Skeletal muscle satellite cell (primary cell): ENCODE measurements around the gene ARL6IP4. TPM values are rescaled to one million over a fixed set of nuclear protein-coding genes. Genes with fewer than 3 reads are reported as not detected.

Experiments used
- H3K27me3 ChIP-seq: 2 replicates; pipeline ENCODE4 v1.7.0; 2013; ENCODE audit warnings: low read length; ENCODE audit not compliant: control insufficient read depth, insufficient read depth
- H3K36me3 ChIP-seq: 2 replicates; pipeline ENCODE4 v1.7.0; 2013; ENCODE audit warnings: mild to moderate bottlenecking, control low read depth, low read length; ENCODE audit not compliant: insufficient read depth
- H3K4me1 ChIP-seq: 2 replicates; pipeline ENCODE4 v1.7.0; 2013; ENCODE audit warnings: low read length; ENCODE audit not compliant: control insufficient read depth, insufficient read depth
- H3K4me2 ChIP-seq: 2 replicates; pipeline ENCODE4 v1.7.0; 2013; ENCODE audit warnings: mild to moderate bottlenecking, low read length
- H3K4me3 ChIP-seq: 2 replicates; pipeline ENCODE4 v1.7.0; 2013; ENCODE audit warnings: low read length
- H3K9ac ChIP-seq: 2 replicates; pipeline ENCODE4 v1.7.0; 2013; ENCODE audit warnings: mild to moderate bottlenecking, low read depth, low read length, moderate library complexity
- H3K9me3 ChIP-seq: replicated peaks from 2 replicates; pipeline ENCODE4 v1.7.0; 2013; ENCODE audit warnings: mild to moderate bottlenecking, control low read depth, low read length
- small RNA-seq: library from RNA; depleted of rRNA; stranded (forward); fragments of <200 nt; gene quantifications from one replicate; pipeline ENCODE3, GENCODE V24; 2012

ARL6IP4 gene

DNA sequence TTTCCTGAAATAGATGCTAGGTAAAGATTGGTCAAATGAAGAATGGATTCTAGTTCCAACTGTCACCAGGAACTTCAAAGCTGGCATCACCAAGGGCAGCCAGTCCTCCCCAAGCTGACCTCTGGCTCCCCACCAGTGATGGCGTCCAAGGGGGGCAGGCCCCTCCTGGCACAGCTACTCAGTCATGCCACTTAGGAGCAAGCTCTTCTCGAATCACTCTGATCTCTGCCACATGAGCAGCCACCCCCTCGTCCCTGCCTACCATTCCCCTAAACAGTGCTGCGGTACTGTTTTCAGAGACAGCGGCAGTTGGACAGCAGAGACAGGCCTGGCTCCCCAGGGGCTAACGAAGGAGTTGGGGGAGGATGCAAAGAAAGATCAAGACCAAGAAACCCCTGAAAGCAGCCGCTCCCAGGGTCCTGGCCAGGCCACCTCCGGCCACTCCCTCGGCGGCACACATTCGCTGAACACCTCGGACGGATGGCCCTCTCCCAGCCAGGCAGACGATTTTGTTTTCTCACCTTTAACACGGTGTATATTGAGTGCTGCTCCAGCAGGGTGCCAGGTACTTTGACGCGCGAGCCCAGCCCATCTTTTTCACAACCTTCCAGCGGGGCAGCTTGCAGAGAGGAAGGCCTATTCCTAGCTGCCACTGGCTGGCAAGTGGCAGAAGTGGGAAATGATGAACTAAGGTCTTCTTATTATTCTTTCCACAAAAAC is 47.4 kb downstream of the ARL6IP4 start:
- peaks cover 11% of the 10 kb centered on the region for H3K4me1 ChIP-seq

DNA sequence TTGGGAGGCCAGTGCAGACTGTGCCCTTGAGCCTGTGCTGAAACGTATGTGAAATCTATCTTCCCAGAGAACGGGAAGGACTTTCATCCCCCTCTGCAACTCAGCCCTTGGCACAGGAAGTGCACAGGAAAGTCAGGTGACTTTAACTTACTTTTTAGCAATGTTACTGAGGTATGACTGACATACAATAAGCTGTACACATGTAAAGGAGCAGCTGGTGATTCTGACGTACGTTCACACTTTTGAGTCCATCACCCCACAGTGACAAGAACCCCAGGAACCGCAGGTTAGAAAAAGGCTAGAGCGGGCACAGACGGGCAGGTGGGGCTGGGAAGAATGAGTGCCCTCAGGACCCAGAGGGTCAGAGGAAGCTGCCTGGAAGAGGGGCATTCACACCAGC is 48.0 kb downstream of the ARL6IP4 start:
- no peak overlapping the region for H3K9ac ChIP-seq

More for the DNA sequence above, 47.4 kb downstream of the ARL6IP4 start:
- no peaks in the 10 kb centered on the region for H3K9me3 ChIP-seq
- H3K4me3 ChIP-seq, result no peak overlapping the region
- H3K27me3 ChIP-seq, result no peaks in the 10 kb centered on the region
- H3K9ac ChIP-seq, result no peak overlapping the region
- peaks cover 2% of the 10 kb centered on the region for H3K36me3 ChIP-seq
- no peak overlapping the region for H3K4me2 ChIP-seq

DNA sequence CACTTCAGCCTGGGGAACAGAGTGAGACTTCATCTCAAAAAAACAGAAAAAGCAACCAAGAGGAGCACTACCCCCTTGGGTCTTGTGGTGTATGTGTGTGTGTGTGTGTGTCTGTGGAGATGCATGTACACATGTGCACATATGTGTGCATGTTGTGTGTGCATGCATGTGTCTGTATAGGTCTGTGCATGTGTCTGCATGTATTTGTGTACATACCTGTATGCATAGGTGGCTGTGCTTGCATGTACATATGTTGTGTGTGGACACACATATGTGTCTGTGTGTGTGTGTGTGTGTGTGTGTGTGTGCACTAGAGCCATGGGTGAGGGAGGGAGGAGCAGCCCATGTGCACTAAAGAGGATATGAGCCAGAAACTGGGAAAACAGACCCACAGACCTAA is 49.1 kb downstream of the ARL6IP4 start:
- H3K27me3 ChIP-seq, result no peaks in the 10 kb centered on the region
- H3K36me3 ChIP-seq, result peaks cover 9% of the 10 kb centered on the region
- H3K4me3 ChIP-seq, result no peak overlapping the region
- H3K4me2 ChIP-seq, result no peak overlapping the region
- H3K9me3 ChIP-seq, result no peaks in the 10 kb centered on the region
- H3K9ac ChIP-seq, result no peak overlapping the region
- peaks cover 15% of the 10 kb centered on the region for H3K4me1 ChIP-seq

More for the DNA sequence above, 48.0 kb downstream of the ARL6IP4 start:
- peaks cover 11% of the 10 kb centered on the region for H3K4me1 ChIP-seq
- no peaks in the 10 kb centered on the region for H3K9me3 ChIP-seq
- peaks cover 5% of the 10 kb centered on the region for H3K36me3 ChIP-seq
- no peak overlapping the region for H3K4me3 ChIP-seq
- H3K4me2 ChIP-seq, result no peak overlapping the region
- H3K27me3 ChIP-seq, result no peaks in the 10 kb centered on the region

DNA sequence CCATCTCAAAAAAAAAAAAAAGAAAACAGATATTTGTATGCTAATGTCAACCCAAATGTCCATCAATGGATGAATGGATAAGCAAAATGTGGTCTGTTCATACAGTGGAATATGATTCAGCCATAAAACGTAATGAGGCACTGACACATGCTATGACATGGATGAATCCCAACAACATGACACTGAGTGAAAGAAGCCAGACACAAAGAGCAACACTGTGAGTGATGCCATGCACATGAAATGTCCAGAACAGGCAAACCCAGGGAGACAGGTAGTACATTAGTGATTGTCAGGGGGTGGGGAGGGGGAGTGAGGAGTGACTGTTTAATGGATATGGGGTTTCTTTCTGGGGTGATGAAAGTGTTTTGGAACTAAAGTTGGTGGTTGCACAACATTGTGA is 50.2 kb downstream of the ARL6IP4 start:
- Histone ChIP-seq H3K4me1 (peaks cover 14% of the 10 kb centered on the region), H3K9ac (no peak overlapping the region), H3K4me3 (no peak overlapping the region), H3K9me3 (no peaks in the 10 kb centered on the region), H3K4me2 (no peak overlapping the region), H3K36me3 (peaks cover 9% of the 10 kb centered on the region), H3K27me3 (no peaks in the 10 kb centered on the region)

DNA sequence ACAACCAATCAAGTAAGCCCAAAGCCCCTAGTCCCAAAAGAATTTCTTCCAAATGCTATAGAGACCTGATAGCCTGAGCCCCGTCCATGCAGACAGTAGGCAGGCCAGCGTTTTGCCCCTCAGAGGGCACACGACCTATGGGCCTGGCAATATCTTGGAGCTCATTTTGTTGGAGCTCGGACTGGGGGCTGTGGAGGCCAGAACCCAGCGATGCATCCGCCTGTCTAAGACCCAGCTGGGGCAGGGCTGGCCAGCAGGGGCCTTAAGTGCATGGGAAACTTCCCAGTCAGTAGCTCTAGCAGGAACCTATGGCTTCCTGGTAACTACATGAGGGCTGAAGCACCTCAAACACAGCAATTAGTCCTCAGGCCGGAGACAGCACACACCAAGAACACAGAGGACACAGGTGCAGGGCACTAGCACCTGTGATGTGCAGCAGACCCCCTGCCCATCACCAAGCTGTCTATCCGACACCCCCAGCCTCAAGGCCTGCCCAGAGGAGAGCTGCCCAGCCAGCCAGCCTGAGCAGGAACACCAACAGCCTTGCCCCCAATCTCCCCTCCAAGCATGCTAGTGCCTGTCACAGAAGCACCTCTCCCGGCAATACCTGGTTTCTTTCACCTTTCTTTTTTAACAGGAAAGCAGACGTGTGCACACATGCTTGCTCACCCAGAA is 50.8 kb downstream of the ARL6IP4 start:
- Histone ChIP-seq H3K4me3 (no peak overlapping the region), H3K9ac (no peak overlapping the region), H3K36me3 (peaks cover 9% of the 10 kb centered on the region), H3K27me3 (no peaks in the 10 kb centered on the region), H3K4me2 (no peak overlapping the region), H3K4me1 (peaks cover 14% of the 10 kb centered on the region), H3K9me3 (no peaks in the 10 kb centered on the region)

Small RNA genes within 50 kb of the gene (small RNA-seq; reads per million reads assigned to genes)
- not detected for gene ARL6IP4
- not detected for gene MIR4304
